Activated naive CD4-positive, alpha-beta T cell treated with anti-CD3 and anti-CD28 coated beads, Interleukin-2, amount 50 U/mL, for 72 hours (primary cell): ENCODE measurements around the gene IRF2. TPM values are rescaled to one million over a fixed set of nuclear protein-coding genes. Genes with fewer than 3 reads are reported as not detected.

Experiments used
- ATAC-seq, 2 donors: fragments of 150-1000 bp; cut with Tn5 transposase; 2 replicates each; pipeline ENCODE4 v1.10.0; 2021; ENCODE audit warnings: mild to moderate bottlenecking in 2 of 2, moderate library complexity in 2 of 2
- DNase-seq, 2 donors: peaks; one replicate each; pipeline ENCODE4 v3.0.0; 2021 to 2022; ENCODE audit warnings: low spot score in 2 of 2
- H3K27ac Mint-ChIP-seq, 2 donors: one replicate each; pipeline ENCODE4 v1.8.0; 2022; ENCODE audit warnings: mild to moderate bottlenecking in 2 of 2, mixed read lengths in 2 of 2
- H3K36me3 Mint-ChIP-seq, 2 donors: one replicate each; pipeline ENCODE4 v1.8.0; 2022; ENCODE audit warnings: mixed read lengths in 2 of 2
- H3K9me3 Mint-ChIP-seq, 2 donors: one replicate each; pipeline ENCODE4 v1.8.0; 2022; ENCODE audit warnings: mixed read lengths in 2 of 2
- total RNA-seq, 2 donors: library from RNA; stranded (reverse); gene quantifications; one replicate each; pipeline ENCODE4 v1.2.3, GENCODE V29; 2022

Gene IRF2
- total RNA-seq, 2 donors from 2014 or later: 52.7 to 56.8 TPM

DNA sequence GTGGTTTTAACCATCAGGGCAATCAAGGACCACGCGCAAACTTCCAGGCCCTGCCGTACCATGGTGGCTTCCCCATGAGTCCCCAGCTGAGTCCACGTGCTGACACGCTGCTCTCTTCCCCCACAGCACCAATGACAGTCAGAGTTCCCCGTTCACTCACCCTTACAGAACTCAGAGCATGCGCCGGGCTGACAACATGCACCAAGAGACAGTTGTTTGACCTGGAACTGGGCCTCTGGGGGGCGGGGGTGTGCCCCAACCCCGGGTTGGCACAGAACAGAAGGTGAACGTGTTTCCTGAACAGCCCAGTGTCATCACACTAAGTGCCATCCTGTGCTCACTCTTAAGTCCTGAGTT, 29.4 kb downstream of the IRF2 start:
- ATAC-seq (peak in 1 of 2 donors; percentile 61), DNase-seq (no peak)
- no peak overlapping the region for H3K27ac Mint-ChIP-seq
- H3K9me3 Mint-ChIP-seq: no peaks in the 10 kb centered on the region
- peaks cover 5 to 35% of the 10 kb centered on the region in 2 donors for H3K36me3 Mint-ChIP-seq

DNA sequence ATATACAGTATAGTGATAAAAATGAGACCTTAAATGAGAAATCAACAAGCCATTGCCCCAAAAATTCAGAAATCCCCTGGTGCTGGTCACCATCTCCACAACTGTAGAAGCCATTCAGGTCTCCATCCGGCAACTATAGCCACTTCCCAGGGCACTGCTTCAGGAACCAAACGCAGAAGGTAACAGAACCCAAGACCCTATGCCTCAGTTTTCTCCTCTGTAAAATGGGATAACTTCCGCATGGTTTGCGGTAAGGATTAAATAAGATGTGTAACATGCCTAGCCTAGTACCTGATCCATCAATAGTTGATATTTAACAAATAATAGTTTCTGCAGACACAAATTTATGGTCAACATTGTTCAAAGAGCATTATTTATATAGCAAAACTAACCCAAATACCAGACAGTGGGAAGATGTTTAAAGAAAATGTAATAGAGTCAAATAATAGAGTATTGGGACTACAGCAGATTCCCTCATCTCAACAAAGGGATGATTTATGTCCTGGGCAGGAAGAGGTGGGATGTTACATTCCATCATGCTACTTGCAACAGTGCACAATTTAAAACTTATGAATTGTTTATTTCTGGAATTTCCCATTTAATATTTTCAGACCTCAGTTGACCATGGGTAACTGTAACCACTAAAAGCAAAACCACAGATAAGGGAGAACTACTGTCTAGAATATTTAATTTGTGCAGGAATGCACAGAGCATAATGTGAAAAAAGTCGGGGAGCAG, 30.0 kb downstream of the IRF2 start:
- ATAC-seq: no peak
- Mint-ChIP-seq H3K36me3 (peaks cover 5 to 30% of the 10 kb centered on the region in 2 donors), H3K27ac (no peak overlapping the region), H3K9me3 (no peaks in the 10 kb centered on the region)
- DNase-seq: no peak

DNA sequence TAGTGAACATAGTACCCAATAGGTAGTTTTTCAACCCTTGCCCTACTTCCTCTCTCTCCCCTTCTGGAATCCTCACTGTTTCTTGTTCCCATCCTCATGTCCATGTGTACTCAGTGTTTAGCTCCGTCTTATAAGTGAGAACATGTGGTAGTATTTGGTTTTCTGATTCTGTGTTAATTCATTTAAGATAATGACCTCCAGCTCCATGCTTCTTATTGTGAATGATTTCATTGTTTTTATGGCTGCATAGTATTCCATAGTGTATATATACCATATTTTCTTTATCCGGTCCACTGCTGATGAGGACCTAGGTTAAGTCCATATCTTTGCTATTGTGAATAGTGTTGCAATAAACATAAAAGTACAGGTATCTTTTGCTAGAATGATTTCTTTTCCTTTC, 31.0 kb downstream of the IRF2 start:
- Mint-ChIP-seq H3K36me3 (peaks cover 0 to 20% of the 10 kb centered on the region in 2 donors), H3K9me3 (no peaks in the 10 kb centered on the region), H3K27ac (peak overlapping the region in 1 of 2 donors; percentile 43)
- DNase-seq: no peak
- no peak for ATAC-seq

DNA sequence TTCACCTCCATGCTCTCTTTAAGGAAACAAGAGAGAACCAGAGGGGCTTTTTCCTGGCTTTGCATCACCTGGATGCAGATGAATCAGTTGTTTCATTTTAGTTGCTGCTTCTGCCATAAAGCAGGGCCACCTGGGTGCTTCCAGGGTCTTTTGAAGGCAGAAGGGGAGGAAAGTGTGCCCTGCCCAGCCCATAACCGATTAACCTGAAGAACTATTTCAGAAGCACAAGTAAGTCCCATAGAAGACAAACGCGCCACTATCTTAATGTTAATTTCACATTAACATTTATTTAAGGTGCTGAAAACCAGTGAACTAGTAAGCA, 32.1 kb downstream of the IRF2 start:
- no peak for DNase-seq
- Mint-ChIP-seq H3K27ac (peak overlapping the region in 1 of 2 donors; percentile 39), H3K9me3 (no peaks in the 10 kb centered on the region), H3K36me3 (peaks cover 0 to 12% of the 10 kb centered on the region in 2 donors)
- ATAC-seq: no peak

DNA sequence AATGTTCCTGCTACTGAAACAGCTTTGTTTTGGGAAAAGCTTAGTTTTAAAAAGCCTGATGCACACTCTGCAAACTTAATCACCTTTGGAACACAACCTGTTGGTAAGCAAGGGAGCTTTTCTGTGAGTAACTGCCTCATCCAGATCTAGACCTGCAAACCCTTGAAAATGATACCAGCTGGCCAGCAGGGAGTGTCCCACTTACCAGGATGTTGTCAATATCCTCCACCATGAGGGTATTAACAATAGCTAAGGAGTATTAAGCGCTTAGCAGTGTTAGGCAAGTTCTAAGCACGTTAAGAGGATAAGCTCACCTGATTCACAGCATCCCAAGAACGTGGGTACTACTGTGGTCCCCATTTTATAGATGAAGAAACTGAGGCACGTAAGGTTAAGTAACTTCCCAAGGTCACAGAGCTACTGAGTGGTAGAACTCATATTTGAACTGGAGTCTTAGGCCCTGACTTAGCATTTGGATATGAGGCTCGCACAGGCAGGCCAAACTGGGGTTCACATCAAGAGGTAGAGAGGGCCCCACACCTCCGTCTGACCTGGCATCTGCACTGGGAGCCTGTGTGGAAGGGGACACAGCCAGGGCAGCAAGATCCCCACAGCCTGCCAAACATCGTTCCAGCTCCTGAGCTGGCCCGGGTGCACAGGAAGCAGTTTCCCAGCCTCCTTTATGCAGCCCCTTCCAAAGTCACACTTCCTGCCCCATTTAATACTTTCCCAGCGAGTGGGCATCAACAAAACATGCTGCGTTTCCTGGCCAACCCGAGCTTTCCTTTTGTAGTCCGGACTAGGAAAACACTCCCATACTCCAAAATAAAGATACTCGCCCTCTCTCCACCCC, 32.7 kb downstream of the IRF2 start:
- ATAC-seq: no peak
- Mint-ChIP-seq H3K27ac (no peak overlapping the region), H3K9me3 (no peaks in the 10 kb centered on the region), H3K36me3 (peaks cover 0 to 12% of the 10 kb centered on the region in 2 donors)
- no peak for DNase-seq

DNA sequence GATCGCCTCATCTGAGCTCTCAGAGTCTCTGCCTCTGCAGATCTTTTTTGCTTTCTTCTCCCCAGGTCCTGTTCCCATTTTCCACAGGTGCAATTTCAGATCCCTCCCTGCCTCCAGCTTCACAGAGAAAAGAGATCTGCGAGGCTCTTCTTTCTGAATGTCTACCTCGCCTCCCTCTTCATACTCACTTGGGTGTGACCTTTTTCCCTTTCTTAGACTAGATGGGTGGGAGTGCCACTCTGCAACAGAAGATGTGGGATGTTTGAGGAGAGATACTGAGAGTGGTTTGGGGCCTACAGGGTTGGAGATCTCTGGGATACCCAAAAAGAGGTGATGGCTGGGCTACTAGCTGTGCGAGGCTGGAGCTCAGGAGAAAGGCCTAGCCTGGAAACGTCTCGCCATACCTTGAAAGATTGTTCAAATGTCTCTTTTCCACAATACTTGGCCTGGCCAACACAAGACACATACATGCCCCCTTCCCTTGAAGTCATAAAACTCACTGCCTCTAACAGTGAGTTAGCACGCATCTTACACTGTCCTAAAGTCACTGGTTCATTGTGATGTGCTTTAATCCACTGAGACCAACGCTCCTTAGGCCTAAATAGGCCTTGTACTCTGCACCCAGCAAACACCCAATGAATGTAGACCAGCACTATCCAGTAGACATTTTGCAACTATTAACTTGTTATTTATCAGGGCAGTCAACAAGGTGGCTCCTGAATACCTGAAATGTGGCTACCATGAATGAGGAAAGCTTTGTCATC, 33.6 kb downstream of the IRF2 start:
- Mint-ChIP-seq H3K27ac (peak overlapping the region in 1 of 2 donors; percentile 12), H3K36me3 (peaks cover 0 to 4% of the 10 kb centered on the region in 2 donors), H3K9me3 (no peaks in the 10 kb centered on the region)
- DNase-seq (no peak), ATAC-seq (no peak)

DNA sequence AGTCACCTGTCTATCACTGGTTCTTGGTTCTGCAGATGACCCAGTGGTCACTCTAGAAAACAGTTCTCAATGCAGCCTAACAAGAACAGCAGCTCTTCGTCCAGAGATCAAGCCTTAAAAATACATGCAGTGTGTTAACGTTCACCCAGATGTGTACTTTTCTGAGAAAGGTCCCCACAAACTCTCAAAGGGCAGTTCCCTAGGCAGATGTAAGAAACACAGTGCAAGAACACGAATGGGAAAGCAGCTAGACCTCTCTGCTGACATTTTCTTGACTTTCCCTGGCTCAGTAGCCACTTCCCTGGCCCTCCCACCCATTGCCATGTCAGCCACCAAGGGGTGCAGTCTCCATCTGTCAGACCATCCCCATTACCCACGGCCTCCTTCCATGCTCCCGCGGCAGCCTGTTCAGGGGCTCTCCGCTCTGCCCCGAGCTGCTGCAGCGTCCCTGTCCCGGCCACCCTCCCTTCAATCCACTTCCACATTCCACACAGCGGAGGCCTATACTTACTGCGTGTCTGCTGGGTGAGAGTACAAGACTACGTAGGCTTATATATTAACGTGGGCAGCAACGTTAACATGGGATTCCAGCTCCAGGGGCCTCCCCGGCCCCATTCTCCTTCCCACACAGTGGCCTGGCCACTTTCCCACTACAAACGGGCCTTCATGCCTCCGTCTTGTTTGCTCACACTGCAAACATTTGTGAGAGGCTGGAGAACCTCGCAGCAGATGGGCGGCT, 34.3 kb downstream of the IRF2 start:
- DNase-seq (no peak), ATAC-seq (no peak)
- Mint-ChIP-seq H3K9me3 (no peaks in the 10 kb centered on the region), H3K36me3 (no peaks in the 10 kb centered on the region), H3K27ac (no peak overlapping the region)

DNA sequence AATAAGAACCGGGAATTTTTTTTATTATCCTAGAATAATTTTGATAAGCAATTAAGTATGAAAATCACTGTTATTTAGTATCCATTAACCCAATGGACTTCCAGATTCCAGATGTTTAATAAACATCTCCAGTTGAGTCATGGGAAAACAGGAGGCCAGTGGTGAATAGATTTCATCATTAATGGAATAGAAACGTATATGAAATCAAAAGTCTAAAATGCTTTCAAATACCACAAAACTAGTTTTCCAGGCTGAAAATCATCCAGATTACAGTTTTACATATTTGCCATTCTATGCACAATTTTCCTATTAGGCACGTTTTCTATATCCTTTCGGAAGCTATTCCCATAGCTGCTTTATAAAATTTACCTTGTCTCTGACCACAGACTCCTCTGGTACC, 35.0 kb downstream of the IRF2 start:
- no peak for ATAC-seq
- Mint-ChIP-seq H3K9me3 (no peaks in the 10 kb centered on the region), H3K36me3 (no peaks in the 10 kb centered on the region), H3K27ac (no peak overlapping the region)
- DNase-seq: no peak

DNA sequence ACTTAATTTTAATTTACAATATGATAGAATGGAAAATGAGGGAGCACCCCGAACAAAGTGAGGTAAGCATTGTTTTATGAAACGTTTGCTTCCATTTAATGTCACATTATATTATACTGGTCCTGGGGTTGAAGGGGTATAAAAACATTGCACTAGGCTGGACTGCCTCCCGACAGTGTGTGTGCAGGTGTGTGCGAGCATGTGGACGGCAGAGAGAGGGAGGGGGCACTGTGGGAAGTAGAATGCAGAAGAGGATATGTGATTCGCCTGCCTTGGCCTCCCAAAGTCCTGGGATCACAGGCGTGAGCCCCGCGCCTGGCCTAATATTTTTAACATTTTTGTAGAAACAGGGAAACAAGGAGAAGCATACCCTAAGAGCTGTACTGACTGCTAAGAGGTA, 36.0 kb downstream of the IRF2 start:
- ATAC-seq: no peak
- Mint-ChIP-seq H3K27ac (peak overlapping the region in 1 of 2 donors; percentile 62), H3K9me3 (no peaks in the 10 kb centered on the region)

DNA sequence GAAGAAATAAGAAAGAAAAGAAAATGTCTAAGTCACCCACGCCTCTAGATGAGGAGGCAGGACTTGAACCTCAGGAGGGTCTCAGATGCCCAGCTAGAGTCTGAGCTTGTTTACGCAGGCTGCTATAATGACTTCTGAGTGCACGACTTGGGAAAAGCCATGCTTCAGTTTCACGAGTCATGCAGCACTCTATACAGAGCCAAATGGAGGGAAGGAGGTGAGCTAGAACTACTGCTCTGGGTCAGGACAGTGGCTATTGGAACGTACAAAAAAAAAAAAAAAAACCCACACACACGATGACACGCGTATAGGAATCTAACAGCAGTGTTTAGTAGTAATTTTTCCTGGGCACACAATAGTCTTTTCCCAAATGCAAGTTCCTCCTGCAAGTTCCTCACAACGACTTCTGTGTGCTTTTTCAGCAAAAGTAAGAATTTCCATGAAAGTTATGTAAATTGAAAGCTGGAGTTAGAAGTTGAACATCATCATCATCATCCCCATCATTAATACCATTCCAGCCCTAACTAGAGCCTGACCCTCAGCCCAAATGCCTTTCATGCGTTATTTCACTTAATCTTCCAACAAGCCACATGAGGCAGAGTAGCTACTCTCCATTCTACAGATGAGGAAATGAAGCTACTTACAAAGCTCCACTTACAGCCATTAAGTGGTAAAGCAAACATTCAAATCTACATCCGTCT, 36.6 kb downstream of the IRF2 start:
- ATAC-seq (no peak), DNase-seq (no peak)
- Mint-ChIP-seq H3K9me3 (no peaks in the 10 kb centered on the region), H3K36me3 (no peaks in the 10 kb centered on the region), H3K27ac (no peak overlapping the region)

More for the DNA sequence above, 36.0 kb downstream of the IRF2 start:
- DNase-seq: no peak
- no peaks in the 10 kb centered on the region for H3K36me3 Mint-ChIP-seq

DNA sequence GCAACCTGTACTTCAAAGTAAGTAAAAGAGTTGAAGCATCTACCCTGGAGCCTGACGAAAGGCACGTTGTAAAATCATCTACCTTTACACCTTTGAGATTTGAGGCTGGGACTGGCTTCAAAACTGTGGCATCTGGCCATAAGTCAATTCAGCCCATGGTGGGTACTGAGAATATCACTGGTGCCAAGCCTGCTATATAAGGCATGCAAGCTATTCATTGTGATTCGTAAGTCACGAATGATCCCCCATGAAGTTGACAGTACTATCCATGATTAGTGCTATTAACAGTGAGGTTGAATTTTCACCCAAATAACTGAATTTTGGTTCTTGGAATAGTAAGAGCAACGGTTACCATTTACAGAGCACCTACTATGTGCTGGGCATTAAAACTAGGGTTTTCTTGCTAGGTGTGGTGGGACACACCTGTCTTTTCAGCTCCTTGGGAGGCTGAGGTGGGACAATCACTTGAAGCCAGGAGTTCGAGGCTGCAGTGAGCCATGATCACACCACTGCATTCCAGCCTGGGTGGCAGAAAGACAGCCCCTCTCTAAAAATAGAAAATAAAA, 39.8 kb downstream of the IRF2 start:
- H3K36me3 Mint-ChIP-seq: no peaks in the 10 kb centered on the region

DNA sequence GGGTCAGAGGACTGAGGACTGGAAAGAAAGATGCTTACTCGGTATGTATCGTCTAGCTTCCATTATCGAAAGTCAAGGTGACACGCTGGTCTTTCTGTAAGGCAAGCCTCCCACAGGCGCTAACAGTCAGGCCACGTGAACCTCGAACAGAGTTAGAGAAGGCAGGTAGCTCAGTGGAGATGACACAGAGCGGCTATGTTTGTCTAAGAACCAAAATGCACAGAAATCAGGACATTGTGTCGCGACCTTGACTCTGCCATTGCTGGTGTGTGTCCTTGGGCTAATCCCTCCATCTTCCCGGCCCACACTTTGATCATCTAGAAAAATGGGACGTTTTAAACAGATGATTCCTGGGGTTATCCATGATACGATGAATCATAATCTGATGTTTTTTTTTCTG, 40.3 kb downstream of the IRF2 start:
- no peak overlapping the region for H3K27ac Mint-ChIP-seq

More for the DNA sequence above, 39.8 kb downstream of the IRF2 start:
- ATAC-seq: no peak
- no peak for DNase-seq
- H3K9me3 Mint-ChIP-seq: no peaks in the 10 kb centered on the region
- H3K27ac Mint-ChIP-seq: no peak overlapping the region

DNA sequence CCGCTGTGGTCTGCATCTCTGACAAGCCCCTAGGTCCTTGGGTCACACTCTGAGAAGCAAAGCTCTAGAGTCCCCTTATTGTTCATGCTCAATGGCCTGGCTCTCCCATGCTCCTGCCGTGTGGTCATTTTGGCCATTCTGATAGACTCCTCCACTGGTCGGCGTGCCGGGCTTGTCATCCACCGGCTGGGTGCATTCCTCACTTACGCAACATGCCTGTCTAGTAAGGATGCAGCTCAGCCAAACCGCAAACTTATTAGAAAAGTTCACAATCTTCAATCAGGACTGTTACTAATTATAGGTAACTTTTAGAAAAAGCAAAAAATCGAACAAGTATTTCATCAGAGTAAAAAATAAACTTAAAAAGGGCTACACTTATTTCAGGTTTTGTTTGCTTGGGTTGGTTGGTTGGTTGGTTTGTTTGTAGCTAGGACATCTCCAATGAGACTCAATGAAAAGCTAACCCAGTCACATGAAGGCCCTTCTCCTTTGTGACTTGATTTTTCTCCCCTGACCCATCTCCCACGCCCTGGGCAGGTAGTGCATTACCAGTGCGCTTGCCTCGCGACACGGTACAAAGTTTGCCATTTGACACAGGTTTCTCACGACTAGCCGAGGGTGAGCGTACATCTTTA, 41.0 kb downstream of the IRF2 start:
- Mint-ChIP-seq H3K36me3 (no peaks in the 10 kb centered on the region), H3K9me3 (no peaks in the 10 kb centered on the region), H3K27ac (peak overlapping the region in 1 of 2 donors; percentile 41)
- ATAC-seq: no peak
- DNase-seq: no peak

More for the DNA sequence above, 40.3 kb downstream of the IRF2 start:
- Mint-ChIP-seq H3K36me3 (no peaks in the 10 kb centered on the region), H3K9me3 (no peaks in the 10 kb centered on the region)
- DNase-seq: no peak
- no peak for ATAC-seq

DNA sequence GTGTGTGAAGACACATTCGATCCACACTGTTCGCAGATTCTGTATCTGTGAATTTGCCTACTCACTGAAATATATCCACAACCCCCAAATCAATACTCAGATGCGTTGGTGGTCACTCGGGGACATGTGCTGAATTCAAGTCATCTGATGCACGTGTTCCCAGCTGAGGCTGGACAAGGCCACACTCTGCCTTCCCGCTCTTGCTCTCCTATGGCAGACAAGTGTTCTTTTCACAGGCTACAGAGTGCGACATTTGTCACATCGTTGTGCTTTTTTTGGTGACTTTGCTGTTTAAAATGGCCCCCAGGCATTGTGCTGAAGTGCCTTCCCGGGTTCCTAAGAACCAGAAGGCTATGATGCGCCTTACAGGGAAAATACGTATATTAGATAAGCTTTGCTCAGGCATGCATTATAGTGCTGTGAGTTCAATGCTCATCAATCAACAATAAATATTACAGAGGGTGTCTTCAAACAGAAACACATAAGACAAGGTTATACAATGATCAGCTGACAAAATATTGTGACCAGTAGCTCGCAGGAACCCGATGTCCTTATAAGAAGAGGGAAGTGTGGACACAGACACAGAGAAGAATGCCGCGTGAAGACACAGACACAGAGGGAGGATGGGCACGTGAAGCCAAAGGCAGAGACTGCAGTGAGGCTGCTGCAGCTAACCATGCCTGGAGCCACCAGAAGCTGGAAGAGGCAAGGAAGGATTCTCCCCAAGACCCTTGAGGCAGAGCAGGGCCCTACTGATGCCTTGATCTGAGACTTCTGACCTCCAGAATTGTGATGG, 42.0 kb downstream of the IRF2 start:
- Mint-ChIP-seq H3K27ac (peak overlapping the region in 1 of 2 donors; percentile 16), H3K9me3 (no peaks in the 10 kb centered on the region), H3K36me3 (peaks cover 0 to 5% of the 10 kb centered on the region in 2 donors)
- ATAC-seq (no peak), DNase-seq (no peak)

DNA sequence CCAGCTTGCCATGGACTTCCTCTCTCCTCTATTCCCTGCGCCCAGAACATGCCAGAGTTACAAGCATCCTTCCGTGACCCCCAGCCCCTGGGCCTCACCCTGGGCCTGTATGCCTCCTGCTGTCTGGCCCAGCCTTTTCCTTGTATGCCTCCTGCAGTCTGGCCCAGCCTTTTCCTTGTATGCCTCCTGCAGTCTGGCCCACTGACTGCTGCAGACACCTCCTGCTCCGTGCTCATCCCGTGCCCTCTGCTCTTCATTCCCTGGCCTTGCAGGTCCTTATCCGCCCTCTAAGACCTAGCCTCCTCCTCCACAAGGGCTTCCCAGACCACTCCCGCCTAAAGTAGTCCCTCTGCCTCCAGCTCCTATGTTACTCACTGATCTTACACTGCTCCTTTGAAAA, 44.2 kb downstream of the IRF2 start:
- peaks cover 16 to 23% of the 10 kb centered on the region in 2 donors for H3K36me3 Mint-ChIP-seq
- peak overlapping the region; percentile 22 to 65 for H3K27ac Mint-ChIP-seq
- DNase-seq (no peak), ATAC-seq (no peak)
- no peaks in the 10 kb centered on the region for H3K9me3 Mint-ChIP-seq
